Measurements from ENCODE around the gene CATSPERZ.
A peak's percentile ranks its signal among the peaks of the same experiment; 100 is the strongest.
"Not testable (repeated sequence)": the region's sequence is repeated elsewhere in the genome, so short reads cannot be mapped to it uniquely, and the experiment has no call there.

CATSPERZ gene

DNA sequence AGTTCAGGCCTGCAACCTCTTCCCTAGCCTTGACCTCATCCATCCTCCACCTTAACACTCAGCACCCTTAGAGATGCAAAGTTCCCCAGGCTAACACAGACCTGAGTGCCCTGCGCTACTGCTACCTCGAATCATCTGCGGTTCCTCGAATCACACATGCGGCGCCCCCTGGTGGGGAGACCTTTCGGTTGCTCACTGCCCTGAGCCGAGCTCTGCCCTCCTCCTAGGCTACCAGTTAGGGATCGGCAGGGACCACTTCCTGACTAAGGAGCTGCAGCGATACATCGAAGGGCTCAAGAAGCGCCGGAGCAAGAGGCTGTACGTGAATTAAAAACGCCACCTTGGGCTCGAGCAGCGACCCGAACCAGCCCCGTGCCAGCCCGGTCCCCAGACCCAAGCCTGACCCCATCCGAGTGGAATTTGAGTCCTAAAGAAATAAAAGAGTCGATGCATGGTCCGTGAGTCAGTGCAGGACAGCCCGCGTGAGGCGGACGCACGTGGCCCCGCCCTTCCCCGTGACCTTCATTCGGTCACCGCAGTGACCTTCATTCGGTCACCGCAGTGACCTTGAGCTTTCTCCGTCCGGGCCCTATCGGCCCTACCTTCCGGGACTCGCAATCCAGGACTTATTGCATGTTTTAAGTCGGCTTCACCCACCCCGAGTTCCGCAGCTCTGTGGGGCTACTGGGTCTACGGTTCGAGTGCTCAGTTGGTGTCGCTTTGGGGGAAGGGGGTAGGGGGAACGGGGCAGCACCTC is 4.3 kb downstream of the CATSPERZ start:
- peak; percentile 87 for DNase-seq

DNA sequence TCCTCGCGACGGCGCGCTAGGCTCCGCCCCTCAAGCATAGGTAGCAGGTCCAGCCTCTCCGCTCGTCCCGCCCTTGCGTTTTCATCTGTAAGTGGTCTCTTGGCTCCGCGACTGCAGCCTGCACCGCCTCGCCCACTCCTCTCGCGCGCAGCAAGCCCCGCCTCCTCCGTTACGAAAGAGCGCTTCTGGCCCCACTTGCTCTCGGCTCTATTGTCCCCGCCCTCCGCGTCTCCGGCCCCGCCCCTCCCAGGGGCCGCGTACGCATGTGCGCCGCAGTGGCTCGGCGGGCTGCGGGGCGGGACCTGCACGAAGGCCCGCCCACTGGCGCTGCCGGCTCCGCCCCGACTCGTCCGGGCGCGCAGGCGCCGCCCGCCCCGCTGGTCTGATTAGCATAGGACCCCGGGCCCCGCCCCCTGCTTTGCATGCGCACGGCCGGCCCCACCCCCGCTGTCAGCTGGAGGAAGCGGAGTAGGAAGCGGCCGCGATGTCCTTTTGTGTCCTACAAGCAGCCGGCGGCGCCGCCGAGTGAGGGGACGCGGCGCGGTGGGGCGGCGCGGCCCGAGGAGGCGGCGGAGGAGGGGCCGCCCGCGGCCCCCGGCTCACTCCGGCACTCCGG is 5.0 kb downstream of the CATSPERZ start, which contains the start of gene ESRRA:
TSS of gene ESRRA (plus strand) at position 450 of the 616 bp plus-strand sequence. CDS start 1,656 bp downstream, outside the sequence.
- peak; percentile 94 for DNase-seq

DNA sequence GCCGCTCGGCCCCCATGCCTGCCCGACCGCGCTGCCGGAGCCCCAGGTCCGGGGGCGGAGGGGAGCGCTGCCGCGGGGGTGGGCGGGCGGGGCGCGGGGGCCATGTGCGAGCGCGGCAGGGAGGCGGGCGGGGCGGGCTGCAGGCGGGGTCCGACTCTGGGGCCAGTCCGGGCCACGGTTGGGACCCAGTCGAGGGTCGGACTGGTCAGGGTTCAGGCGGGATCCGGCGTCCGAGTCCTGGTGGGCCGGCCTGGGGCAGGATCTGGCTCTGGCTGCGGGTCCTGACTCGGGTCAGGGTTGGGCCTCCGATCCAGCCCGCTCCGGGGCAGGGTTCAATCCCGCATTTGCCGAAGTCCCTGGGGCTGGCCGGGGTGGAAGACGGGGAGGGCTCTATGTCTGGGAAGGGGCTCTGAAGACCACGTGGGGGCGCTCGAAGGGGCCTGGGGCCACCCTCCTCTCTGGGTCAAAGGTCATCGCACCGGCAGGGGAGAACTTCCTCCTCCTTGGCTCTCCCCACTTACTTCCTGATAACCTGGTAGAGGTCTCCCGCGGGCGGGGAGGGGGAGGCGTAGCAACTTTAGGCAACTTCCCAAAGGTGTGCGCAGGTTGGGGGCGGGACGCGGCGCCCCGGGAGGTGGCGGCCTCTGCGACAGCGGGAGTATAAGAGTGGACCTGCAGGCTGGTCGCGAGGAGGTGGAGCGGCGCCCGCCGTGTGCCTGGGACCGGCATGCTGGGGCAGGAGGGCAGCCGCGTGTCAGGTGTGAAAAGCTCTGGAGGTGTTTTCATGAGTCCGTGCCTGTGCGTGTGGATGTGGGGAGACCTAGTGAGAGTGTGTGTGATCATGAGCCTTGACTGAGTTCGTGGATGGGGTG is 5.8 kb downstream of the CATSPERZ start:
- peak; percentile 76 for DNase-seq

DNA sequence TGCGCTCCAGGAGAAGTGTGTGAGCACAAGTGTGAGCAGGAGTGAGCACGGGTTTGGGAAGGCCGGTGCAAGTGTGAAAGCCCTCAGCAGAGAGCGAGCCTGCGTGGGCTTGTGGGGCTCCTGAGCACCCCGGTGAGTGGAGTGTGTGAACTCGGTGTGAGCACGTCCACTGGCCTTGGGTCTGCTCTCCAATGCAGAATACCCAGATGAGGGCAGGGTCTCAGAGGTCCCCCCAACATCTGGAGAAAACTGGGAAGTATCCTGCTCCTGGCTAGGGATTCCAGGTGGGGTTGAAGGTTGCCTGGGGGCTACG is 6.4 kb downstream of the CATSPERZ start:
- no peak for DNase-seq

DNA sequence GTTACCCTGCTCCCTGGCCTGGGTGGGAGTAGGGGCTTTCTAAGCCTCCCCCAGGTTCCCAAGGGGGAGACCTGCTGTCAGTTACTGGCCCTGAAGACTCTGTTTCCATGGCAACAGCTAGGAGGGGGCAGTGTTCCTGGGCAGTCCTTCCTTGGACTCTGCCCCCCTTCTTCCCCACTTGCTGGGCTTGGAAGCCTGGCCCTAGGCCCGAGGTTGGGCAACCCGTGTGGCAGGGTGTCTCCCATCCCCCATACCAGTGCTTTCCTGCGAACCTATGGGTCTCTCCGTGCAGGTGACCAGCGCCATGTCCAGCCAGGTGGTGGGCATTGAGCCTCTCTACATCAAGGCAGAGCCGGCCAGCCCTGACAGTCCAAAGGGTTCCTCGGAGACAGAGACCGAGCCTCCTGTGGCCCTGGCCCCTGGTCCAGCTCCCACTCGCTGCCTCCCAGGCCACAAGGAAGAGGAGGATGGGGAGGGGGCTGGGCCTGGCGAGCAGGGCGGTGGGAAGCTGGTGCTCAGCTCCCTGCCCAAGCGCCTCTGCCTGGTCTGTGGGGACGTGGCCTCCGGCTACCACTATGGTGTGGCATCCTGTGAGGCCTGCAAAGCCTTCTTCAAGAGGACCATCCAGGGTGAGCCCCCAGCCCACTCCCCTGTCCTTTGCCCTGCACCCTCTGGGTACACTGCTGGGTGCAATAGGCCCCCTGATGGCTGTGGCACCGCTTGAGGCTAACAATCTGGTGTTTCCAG is 6.9 kb downstream of the CATSPERZ start:
- DNase-seq, result peak; percentile 47

DNA sequence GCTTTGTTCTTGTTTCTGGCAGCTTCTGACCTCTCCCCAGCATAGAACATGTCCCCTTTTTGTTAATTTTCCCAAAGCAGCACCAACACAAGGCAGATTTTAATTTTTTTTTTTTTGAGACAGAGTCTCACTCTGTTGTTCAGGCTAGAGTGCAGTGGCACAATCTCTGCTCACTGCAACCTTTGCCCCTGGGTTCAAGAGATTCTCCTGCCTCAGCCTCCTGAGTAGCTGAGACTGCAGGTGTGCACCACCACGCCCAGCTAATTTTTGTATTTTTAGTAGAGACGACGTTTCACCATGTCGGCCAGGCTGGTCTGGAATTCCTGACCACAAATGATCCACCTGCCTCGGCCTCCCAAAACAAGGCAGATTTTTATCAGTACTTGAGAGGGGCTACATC is 7.6 kb downstream of the CATSPERZ start:
- DNase-seq, result not testable (repeated sequence)

DNA sequence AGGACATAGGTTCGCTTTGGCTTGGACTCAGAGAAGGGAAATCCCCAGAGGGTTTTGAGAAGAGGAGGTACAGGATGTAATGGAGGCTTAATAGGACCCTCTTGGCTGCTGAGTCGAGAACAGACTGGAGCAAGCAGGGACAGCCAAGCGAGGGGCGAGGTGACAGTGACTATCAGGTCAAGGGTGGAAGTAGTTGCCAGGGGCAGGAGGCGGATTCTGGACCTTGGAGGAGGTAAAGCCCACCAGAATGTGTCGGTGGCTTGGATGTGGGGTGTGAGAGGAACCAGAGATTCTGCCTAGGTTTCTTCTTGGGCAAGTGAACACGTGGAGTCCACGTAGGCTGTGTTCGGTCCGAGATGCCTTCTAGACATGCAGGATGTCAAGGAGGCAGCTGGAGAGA is 12.8 kb downstream of the CATSPERZ start:
- DNase-seq, result no peak

DNA sequence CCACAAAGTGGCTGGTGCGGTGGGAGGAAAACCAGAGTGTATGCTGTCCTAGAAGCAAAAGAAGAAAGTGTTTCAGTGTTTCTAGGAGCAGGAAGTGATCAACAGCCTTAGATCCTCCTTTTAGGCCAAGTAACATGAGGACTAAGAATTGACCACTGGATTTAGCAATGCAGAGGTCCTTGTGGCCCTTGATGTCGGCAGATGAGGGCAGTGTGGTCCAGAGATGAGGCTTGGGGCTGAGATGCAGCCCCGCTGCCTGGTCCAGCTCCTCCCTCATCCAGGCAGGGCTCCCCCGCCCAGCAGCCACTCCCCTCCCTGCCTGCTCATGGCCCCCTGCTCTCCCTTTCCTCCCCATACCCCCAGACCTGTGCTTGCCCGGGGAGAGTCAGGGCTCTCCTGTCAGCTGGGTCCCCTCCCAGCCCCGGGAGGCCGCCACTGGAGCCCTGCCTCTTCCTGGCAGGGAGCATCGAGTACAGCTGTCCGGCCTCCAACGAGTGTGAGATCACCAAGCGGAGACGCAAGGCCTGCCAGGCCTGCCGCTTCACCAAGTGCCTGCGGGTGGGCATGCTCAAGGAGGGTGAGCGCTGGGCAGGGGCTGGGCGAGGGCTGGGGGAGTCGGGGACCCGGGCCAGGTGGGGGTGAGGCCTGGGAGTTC is 13.5 kb downstream of the CATSPERZ start:
- DNase-seq, result no peak

DNA sequence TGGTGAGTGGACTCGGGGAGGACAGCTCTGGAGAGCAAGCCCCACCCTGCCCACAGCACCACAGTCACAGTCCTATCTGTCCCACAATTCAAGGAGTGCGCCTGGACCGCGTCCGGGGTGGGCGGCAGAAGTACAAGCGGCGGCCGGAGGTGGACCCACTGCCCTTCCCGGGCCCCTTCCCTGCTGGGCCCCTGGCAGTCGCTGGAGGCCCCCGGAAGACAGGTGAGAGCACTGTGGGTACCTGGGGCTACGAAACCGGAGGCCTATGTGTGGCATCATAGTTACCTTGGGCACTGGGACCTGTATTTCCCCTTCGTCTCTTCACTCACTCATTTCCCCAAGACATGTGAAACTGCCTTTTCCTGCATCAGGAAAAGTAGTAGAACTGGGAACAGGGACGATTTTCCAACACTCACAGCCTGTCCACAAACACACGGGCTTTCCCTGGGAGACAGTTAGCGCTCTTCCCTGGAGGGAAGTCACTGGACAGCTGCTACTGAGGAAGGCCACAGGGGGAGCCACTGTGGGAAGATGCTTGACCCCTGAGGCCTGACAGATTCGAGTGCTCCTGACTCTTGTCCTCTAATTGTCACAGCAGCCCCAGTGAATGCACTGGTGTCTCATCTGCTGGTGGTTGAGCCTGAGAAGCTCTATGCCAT is 14.1 kb downstream of the CATSPERZ start:
- no peak for DNase-seq

DNA sequence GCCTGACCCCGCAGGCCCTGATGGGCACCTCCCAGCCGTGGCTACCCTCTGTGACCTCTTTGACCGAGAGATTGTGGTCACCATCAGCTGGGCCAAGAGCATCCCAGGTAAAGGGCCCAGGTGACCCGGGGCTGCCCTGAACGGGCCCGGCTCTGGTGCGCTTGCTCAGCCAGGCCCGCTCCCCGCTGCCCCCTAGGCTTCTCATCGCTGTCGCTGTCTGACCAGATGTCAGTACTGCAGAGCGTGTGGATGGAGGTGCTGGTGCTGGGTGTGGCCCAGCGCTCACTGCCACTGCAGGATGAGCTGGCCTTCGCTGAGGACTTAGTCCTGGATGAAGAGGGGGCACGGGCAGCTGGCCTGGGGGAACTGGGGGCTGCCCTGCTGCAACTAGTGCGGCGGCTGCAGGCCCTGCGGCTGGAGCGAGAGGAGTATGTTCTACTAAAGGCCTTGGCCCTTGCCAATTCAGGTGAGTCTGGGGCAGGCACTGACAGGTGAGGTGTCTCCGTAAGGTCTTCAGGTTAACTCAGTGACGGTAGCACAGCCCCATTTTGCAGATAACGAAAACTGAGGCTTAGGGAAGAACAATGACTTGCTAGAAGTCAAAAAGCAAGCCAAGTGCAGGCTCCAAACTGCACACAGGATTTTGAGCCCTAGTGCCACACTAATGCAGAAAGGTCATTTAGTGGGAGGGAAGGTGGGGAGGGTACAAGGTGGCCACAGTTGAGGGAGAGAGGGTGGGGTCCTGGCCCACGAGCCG is 14.8 kb downstream of the CATSPERZ start:
- DNase-seq, result no peak

DNA sequence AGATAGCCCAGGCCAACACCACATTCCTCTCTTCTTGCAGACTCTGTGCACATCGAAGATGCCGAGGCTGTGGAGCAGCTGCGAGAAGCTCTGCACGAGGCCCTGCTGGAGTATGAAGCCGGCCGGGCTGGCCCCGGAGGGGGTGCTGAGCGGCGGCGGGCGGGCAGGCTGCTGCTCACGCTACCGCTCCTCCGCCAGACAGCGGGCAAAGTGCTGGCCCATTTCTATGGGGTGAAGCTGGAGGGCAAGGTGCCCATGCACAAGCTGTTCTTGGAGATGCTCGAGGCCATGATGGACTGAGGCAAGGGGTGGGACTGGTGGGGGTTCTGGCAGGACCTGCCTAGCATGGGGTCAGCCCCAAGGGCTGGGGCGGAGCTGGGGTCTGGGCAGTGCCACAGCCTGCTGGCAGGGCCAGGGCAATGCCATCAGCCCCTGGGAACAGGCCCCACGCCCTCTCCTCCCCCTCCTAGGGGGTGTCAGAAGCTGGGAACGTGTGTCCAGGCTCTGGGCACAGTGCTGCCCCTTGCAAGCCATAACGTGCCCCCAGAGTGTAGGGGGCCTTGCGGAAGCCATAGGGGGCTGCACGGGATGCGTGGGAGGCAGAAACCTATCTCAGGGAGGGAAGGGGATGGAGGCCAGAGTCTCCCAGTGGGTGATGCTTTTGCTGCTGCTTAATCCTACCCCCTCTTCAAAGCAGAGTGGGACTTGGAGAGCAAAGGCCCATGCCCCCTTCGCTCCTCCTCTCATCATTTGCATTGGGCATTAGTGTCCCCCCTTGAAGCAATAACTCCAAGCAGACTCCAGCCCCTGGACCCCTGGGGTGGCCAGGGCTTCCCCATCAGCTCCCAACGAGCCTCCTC is 15.7 kb downstream of the CATSPERZ start:
- not testable (repeated sequence) for DNase-seq

DNA sequence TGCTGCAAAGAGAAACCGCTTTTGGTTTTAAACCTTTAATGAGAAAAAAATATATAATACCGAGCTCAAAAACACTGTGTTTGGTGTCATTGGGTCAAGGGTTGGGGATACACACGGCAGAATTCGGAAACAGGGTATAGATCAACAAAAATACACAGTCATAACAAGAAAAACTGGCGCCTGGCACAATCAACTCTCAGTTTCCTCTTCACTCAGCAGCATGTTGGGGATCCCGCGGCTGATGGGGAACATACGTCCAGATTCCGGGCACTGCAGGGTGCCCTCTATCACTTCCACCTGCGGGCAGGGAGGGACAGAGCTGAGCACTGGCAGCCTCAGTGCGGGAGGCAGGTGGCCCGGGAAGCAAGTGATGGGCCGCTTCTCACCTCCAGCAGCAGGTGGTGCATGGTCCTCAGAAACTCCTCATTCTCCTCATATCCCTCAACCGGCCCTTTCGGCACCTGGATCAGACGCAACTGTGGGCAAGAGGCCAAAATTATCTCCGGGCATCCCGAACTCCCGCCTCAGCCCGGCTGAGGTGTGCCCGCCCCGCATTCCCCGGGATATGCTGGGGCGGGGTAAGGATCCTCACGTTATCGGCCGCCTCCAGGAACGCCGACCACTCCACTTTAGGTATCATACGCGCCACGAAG is 16.6 kb downstream of the CATSPERZ start:
- DNase-seq, result no peak

DNA sequence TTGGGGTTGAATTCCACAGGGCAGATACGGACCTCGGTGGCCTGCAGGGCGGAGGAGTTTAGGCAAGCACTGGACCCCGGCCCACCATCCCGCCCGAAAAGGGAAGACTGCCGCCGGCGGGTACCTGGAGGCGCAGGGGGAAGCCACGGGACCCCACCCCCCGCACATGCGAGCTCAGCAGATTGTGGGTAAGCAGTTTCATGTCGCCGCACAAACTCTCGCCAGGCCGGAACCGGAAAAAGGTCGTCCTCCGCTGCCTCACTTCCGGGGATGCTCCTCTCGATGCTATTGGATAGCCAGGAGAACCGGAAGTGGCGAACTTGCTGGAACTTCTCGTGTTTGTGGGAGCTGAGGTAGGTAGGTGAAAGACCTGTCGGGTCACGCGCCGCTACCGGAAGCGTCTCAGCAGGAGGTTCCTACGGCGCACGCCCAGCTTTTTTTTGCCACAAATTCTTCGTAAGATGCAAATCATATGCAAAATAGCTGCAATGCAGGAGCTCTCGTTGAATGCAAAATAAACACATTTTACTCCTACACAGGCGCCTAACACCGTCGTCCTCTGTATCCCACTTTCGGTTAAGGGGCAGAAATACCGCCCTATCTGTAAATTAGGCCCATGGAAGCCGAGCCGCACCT is 17.3 kb downstream of the CATSPERZ start, which contains the start of gene TRMT112:
TSS of gene TRMT112 (minus strand) at position 235 of the 636 bp plus-strand sequence. CDS start at position 202, 33 bp downstream.
- no peak for DNase-seq

DNA sequence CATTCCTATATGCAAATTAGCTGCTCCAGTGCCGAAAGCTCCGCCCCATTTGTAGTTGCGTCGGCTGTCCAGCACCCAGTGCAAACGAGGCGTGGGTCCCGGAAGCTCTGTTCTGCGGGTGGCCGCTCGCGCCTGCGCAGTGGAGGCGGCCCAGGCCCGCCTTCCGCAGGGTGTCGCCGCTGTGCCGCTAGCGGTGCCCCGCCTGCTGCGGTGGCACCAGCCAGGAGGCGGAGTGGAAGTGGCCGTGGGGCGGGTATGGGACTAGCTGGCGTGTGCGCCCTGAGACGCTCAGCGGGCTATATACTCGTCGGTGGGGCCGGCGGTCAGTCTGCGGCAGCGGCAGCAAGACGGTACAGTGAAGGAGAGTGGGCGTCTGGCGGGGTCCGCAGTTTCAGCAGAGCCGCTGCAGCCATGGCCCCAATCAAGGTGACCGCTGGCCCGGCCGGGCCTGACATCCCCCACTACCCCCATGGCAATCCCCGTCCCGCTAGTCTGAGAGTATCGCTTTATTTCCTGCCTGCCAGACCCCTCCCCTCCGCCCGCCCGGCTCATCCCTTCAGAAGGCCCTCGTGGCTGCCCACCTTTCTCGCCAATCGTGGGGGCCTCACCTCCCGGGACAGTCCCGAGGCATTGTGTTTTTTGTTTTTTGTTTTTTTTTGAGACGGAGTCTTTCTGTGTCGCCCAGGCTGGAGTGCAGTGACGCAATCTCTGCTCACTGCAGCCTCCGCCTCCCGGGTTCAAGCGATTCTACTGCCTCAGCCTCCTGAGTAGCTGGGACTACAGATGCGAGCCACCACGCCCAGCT is 18.0 kb downstream of the CATSPERZ start, which contains the start of gene PRDX5:
TSS of gene PRDX5 (plus strand) at position 161 of the 805 bp plus-strand sequence. CDS start at position 256, 95 bp downstream.
- peak; percentile 92 for DNase-seq

DNA sequence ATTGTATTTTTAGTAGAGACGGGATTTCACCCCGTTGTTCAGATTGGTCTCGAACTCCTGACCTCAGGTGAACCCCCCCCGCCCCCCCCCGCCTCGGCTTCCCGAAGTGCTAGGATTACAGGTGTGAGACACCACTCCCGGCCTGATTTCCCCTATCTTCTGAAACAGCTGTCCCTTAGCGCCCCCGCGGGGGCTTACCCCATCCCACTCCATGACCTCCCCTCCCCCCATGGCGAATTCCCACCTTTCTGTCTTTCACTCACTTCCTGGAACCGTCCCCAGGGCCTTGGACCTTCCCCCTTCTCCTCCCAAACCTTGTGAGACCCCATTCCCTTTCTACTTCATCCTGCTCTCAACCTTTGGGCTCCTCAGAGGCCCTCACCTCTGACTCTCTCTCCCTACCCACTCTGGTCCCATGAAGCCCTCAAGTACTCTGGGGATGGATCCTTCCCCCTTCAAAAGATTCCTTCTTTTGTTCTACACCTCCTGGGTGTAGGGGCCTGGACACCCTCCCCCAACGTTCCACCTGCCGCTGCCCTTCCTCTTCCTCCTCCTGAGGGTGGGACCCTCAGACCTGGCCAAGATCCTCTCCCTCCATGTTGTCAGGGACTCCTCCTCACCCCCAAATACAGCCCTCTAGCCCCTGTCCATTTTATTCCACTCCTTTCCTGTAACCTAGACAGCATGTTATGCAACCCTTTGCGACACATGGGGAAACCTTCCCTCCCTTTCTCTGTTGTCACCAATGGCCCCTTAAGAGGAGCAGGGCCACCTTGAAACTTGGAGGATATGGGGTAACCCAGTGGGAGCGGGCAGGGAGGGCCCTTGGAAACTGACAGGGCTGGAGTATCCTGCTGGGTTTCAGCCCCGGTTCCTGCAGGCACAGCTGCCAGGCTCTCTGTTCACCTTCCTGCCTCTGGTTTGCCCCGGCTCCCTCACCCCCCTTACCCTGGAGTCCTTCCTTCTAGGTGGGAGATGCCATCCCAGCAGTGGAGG is 18.9 kb downstream of the CATSPERZ start:
- no peak for DNase-seq

DNA sequence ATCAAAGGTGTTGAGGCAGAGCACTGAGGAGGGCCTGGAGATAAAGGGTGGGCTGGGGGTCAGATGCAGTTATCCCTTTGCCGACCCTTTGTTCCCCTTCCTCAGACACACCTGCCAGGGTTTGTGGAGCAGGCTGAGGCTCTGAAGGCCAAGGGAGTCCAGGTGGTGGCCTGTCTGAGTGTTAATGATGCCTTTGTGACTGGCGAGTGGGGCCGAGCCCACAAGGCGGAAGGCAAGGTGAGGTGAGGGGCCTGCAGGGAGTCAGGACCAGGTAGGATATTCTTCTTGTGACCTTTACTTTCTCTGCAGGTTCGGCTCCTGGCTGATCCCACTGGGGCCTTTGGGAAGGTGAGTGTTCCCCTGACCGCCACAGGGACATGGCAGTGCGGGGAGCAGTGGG is 20.4 kb downstream of the CATSPERZ start:
- DNase-seq, result no peak
